ENCODE results near the gene RAPGEF1.

The RAPGEF1 gene

GRCh38 chr9:131562032-131562959, 177.6 kb downstream of the RAPGEF1 start:
- TF ChIP-seq CTCF (IDR thresholded peaks at IDR 0.05) (no peak), ZFX (IDR thresholded peaks at IDR 0.05; ENCODE audit: borderline replicate concordance) (no peak)
- no peak overlapping the region for H3K27ac ChIP-seq

GRCh38 chr9:131559421-131560000, 180.4 kb downstream of the RAPGEF1 start:
- H3K27ac ChIP-seq = no peak overlapping the region
- no peak for TF ChIP-seq ZFX (IDR thresholded peaks at IDR 0.05; ENCODE audit: borderline replicate concordance)
- no peak for TF ChIP-seq CTCF (IDR thresholded peaks at IDR 0.05)

- TF ChIP-seq CTCF (IDR thresholded peaks at IDR 0.05) (no peak), ZFX (IDR thresholded peaks at IDR 0.05; ENCODE audit: borderline replicate concordance) (no peak)
These were observed 181.9 kb downstream of the RAPGEF1 start for GRCh38 chr9:131557855-131558548.

GRCh38 chr9:131555841-131556673, 183.8 kb downstream of the RAPGEF1 start:
- H3K27ac ChIP-seq = no peak overlapping the region
- TF ChIP-seq ZFX (IDR thresholded peaks at IDR 0.05; ENCODE audit: borderline replicate concordance) (no peak), CTCF (IDR thresholded peaks at IDR 0.05) (no peak)

More at GRCh38 chr9:131557855-131558548, 181.9 kb downstream of the RAPGEF1 start:
- H3K27ac ChIP-seq = no peak overlapping the region

GRCh38 chr9:131554843-131555351, 185.0 kb downstream of the RAPGEF1 start:
- TF ChIP-seq CTCF (IDR thresholded peaks at IDR 0.05) = no peak
- no peak for TF ChIP-seq ZFX (IDR thresholded peaks at IDR 0.05; ENCODE audit: borderline replicate concordance)
- no peak overlapping the region for H3K27ac ChIP-seq

- H3K27ac ChIP-seq = no peak overlapping the region
- no peak for TF ChIP-seq ZFX (IDR thresholded peaks at IDR 0.05; ENCODE audit: borderline replicate concordance)
- no peak for TF ChIP-seq CTCF (IDR thresholded peaks at IDR 0.05)
These were observed 185.6 kb downstream of the RAPGEF1 start for GRCh38 chr9:131554087-131554842.

All from 22Rv1 (cell line).